C4-2B (cell line): ENCODE results near the gene FMO5.

ENCODE experiments used
- CTCF ChIP-seq: fragments of 450-650 bp; conservative IDR thresholded peaks from 2 replicates; pipeline ENCODE4 v1.5.1; 2017; ENCODE audit warnings: mild to moderate bottlenecking
- ZFX ChIP-seq: fragments of 450-650 bp; IDR thresholded peaks from 2 replicates; pipeline ENCODE4 v1.6.1; 2017

- TF ChIP-seq CTCF, result no peak
- no peak for TF ChIP-seq ZFX
These were observed 14.2 kb downstream of the FMO5 start for GRCh38 chr1:147210987-147211386.
